Fibroblast of the aortic adventitia (primary cell): ENCODE measurements around the gene NDUFA6. TPM values are rescaled to one million over a fixed set of nuclear protein-coding genes. Genes with fewer than 3 reads are reported as not detected.
A peak's percentile ranks its signal among the peaks of the same experiment; 100 is the strongest.
"Not testable (repeated sequence)": the region's sequence is repeated elsewhere in the genome, so short reads cannot be mapped to it uniquely, and the experiment has no call there.

Experiments used
- DNase-seq: peaks from one replicate; pipeline ENCODE4 v3.0.0-alpha.2; 2010; ENCODE audit warnings: low read depth
- H3K4me3 ChIP-seq: 2 replicates; pipeline ENCODE4 v1.5.1; 2011; ENCODE audit warnings: low read depth, mild to moderate bottlenecking, control low read depth, low read length, moderate library complexity
- total RNA-seq: library from RNA; depleted of rRNA; stranded (reverse); fragments of >200 nt; gene quantifications from 2 replicates; pipeline ENCODE4 v1.2.3, GENCODE V29; 2012; ENCODE audit warnings: low replicate concordance
- TF ChIP-seq, protein P1 (sequence below): IDR thresholded peaks from 2 replicates; pipeline ENCODE4 v1.5.1; 2011; ENCODE audit warnings: mild to moderate bottlenecking, low read length, control low read depth, inconsistent platforms; ENCODE audit not compliant: insufficient read depth

Gene NDUFA6
- 51.2 and 66.8 TPM in 2 replicates for total RNA-seq

GRCh38 chr22:42090596-42091454 is at the start of gene NDUFA6:
TSS of gene NDUFA6 (minus strand) at chr22:42090772. CDS start at chr22:42090744, 28 bp downstream.
- TF ChIP-seq, protein P1, sequence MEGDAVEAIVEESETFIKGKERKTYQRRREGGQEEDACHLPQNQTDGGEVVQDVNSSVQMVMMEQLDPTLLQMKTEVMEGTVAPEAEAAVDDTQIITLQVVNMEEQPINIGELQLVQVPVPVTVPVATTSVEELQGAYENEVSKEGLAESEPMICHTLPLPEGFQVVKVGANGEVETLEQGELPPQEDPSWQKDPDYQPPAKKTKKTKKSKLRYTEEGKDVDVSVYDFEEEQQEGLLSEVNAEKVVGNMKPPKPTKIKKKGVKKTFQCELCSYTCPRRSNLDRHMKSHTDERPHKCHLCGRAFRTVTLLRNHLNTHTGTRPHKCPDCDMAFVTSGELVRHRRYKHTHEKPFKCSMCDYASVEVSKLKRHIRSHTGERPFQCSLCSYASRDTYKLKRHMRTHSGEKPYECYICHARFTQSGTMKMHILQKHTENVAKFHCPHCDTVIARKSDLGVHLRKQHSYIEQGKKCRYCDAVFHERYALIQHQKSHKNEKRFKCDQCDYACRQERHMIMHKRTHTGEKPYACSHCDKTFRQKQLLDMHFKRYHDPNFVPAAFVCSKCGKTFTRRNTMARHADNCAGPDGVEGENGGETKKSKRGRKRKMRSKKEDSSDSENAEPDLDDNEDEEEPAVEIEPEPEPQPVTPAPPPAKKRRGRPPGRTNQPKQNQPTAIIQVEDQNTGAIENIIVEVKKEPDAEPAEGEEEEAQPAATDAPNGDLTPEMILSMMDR: peak; percentile 42
- peak; percentile 98 for DNase-seq
- peak within 1 kb of the TSS; percentile 97 for H3K4me3 ChIP-seq

GRCh38 chr22:42140153-42140552 is 49.6 kb upstream of the NDUFA6 start:
- not testable (repeated sequence) for H3K4me3 ChIP-seq, DNase-seq

GRCh38 chr22:42139508-42139907 is 48.9 kb upstream of the NDUFA6 start:
- DNase-seq, H3K4me3 ChIP-seq: not testable (repeated sequence)

DNA sequence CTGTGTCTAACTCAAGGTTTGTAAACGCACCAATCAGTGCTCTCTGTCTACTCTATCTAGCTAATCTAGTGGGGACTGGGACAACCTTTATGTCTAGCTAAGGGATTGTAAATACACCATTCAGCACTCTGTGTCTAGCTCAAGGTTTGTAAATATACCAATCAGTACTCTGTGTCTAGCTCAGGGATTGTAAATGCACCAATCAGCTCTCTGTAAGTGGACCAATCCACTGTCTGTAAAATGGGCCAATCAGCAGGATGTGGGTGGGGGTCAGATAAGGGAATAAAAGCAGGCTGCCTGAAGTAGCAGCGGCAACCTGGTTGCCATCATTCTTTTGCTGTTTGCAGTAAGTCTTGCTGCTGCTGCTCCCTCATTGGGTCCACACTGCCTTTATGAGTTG is 48.4 kb upstream of the NDUFA6 start:
- DNase-seq: no peak
- TF ChIP-seq, protein P1: no peak

DNA sequence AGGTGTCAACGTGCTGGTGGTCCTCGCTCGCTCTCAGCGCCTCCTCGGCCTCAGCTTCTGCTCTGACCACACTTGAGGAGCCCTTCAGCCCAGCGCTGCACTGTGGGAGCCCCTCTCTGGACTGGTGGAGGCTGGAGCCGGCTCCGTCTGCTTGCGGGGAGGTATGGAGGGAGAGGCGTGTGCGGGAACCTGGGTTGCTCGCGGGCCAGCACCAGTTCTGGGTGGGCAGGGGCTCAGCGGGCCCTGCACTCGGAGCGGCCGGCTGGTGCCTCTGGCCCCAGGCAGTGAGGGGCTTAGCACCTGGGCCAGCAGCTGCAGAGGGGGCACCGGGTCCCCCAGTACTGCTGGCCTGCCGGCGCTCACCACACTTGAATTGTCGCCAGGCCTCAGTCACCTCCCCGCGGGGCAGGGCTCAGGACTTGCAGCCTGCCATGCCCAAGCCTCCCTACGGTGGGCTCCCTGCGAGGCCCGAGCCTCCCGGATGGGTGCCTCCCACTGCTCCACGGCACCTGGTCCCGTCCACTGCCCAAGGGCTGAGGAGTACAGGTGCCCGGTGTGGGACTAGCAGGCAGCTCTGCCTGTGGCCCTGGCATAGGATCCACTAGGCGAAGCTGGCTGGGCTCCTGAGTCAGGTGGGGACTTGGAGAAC is 47.7 kb upstream of the NDUFA6 start:
- DNase-seq: no peak
- TF ChIP-seq, protein P1: no peak
- H3K4me3 ChIP-seq: no peak overlapping the region

More for the DNA sequence above, 48.4 kb upstream of the NDUFA6 start:
- H3K4me3 ChIP-seq: no peak overlapping the region

GRCh38 chr22:42135688-42136087 is 45.1 kb upstream of the NDUFA6 start:
- not testable (repeated sequence) for H3K4me3 ChIP-seq, DNase-seq

GRCh38 chr22:42134100-42135020 is 43.8 kb upstream of the NDUFA6 start:
- H3K4me3 ChIP-seq: no peak overlapping the region
- DNase-seq: no peak

More at GRCh38 chr22:42134100-42135020, 43.8 kb upstream of the NDUFA6 start:
- TF ChIP-seq, protein P1: no peak
